Measurements from ENCODE around the gene VAV2.

The VAV2 gene

GRCh38 chr9:133873009-133873408 is 119.1 kb downstream of the VAV2 start:
- peak in 1 of 4 experiments; percentile 19 for DNase-seq

- DNase-seq: no peak
Observed at GRCh38 chr9:133870598-133871595, 121.2 kb downstream of the VAV2 start.

GRCh38 chr9:133869674-133870405 is 122.3 kb downstream of the VAV2 start:
- DNase-seq: peak in 1 of 4 experiments; percentile 9

- DNase-seq: no peak
Observed at GRCh38 chr9:133868203-133868602, 123.9 kb downstream of the VAV2 start.

- no peak for DNase-seq
Observed at GRCh38 chr9:133866946-133867345, 125.2 kb downstream of the VAV2 start.

- DNase-seq: no peak
Observed at GRCh38 chr9:133864011-133864410, 128.1 kb downstream of the VAV2 start.

GRCh38 chr9:133863257-133863592 is 128.9 kb downstream of the VAV2 start:
- no peak for DNase-seq

GRCh38 chr9:133862585-133863256 is 129.4 kb downstream of the VAV2 start:
- peak; percentile 92 to 95 (median 94) for DNase-seq

- peak in 3 of 4 experiments; percentile 25 to 39 (median 32) for DNase-seq
Observed at GRCh38 chr9:133861692-133862091, 130.4 kb downstream of the VAV2 start.

GRCh38 chr9:133861086-133861485 is 131.0 kb downstream of the VAV2 start:
- no peak for DNase-seq

GRCh38 chr9:133858771-133859170 is 133.4 kb downstream of the VAV2 start:
- no peak for DNase-seq

- no peak for DNase-seq
Observed at GRCh38 chr9:133857639-133858038, 134.5 kb downstream of the VAV2 start.

GRCh38 chr9:133856798-133857197 is 135.3 kb downstream of the VAV2 start:
- no peak for DNase-seq

GRCh38 chr9:133855802-133856521 is 136.2 kb downstream of the VAV2 start:
- DNase-seq: peak; percentile 81 to 92 (median 84)

- no peak for DNase-seq
Observed at GRCh38 chr9:133855371-133855770, 136.8 kb downstream of the VAV2 start.

GRCh38 chr9:133854765-133855164 is 137.4 kb downstream of the VAV2 start:
- DNase-seq: no peak

- no peak for DNase-seq
Observed at GRCh38 chr9:133854048-133854447, 138.1 kb downstream of the VAV2 start.

GRCh38 chr9:133853331-133853730 is 138.8 kb downstream of the VAV2 start:
- DNase-seq: no peak

- no peak for DNase-seq
Observed at GRCh38 chr9:133852431-133852830, 139.7 kb downstream of the VAV2 start.

GRCh38 chr9:133851693-133852092 is 140.4 kb downstream of the VAV2 start:
- DNase-seq: no peak

GRCh38 chr9:133850937-133851336 is 141.2 kb downstream of the VAV2 start:
- no peak for DNase-seq

GRCh38 chr9:133850161-133850560 is 142.0 kb downstream of the VAV2 start:
- no peak for DNase-seq

Data from suppressor macrophage (primary cell).